ENCODE measurements around the gene COG7. TPM values are rescaled to one million over a fixed set of nuclear protein-coding genes. Genes with fewer than 3 reads are reported as not detected.
"Not testable (repeated sequence)": the region's sequence is repeated elsewhere in the genome, so short reads cannot be mapped to it uniquely, and the experiment has no call there.

Gene COG7
- total RNA-seq, 1 experiment from 2014 or later: 16.1 TPM

GRCh38 chr16:23416816-23417215, 36.2 kb downstream of the COG7 start:
- peaks cover 24% of the 10 kb centered on the region for H3K4me1 ChIP-seq (replicated peaks)
- no peaks in the 10 kb centered on the region for H3K9me3 ChIP-seq (replicated peaks)
- H3K4me3 ChIP-seq: no peak overlapping the region
- no peak for DNase-seq (ENCODE audit: low read depth in 1 of 2, low spot score in 2 of 2)
- peaks cover 33% of the 10 kb centered on the region for H3K36me3 ChIP-seq
- H3K27me3 ChIP-seq (replicated peaks): no peaks in the 10 kb centered on the region
- no peak overlapping the region for H3K27ac ChIP-seq

- no peaks in the 10 kb centered on the region for H3K27me3 ChIP-seq (replicated peaks)
- DNase-seq (ENCODE audit: low read depth in 1 of 2, low spot score in 2 of 2): no peak
- H3K4me1 ChIP-seq (replicated peaks): peaks cover 21% of the 10 kb centered on the region
- peaks cover 42% of the 10 kb centered on the region for H3K36me3 ChIP-seq
- no peak overlapping the region for H3K27ac ChIP-seq
- H3K9me3 ChIP-seq (replicated peaks): no peaks in the 10 kb centered on the region
- no peak overlapping the region for H3K4me3 ChIP-seq
These were observed 38.3 kb downstream of the COG7 start for GRCh38 chr16:23414731-23415130.

GRCh38 chr16:23410176-23410575, 42.8 kb downstream of the COG7 start:
- Histone ChIP-seq H3K36me3 (peaks cover 48% of the 10 kb centered on the region), H3K4me1 (replicated peaks) (peaks cover 17% of the 10 kb centered on the region), H3K4me3 (no peak overlapping the region), H3K27ac (no peak overlapping the region; the same call in 1 of the 2 replicates), H3K27me3 (replicated peaks) (no peaks in the 10 kb centered on the region), H3K9me3 (replicated peaks) (no peaks in the 10 kb centered on the region)
- DNase-seq (ENCODE audit: low read depth in 1 of 2, low spot score in 2 of 2): peak in 1 of 2 experiments; percentile 69

GRCh38 chr16:23409522-23409921, 43.5 kb downstream of the COG7 start:
- Histone ChIP-seq H3K4me3 (no peak overlapping the region), H3K27me3 (replicated peaks) (no peaks in the 10 kb centered on the region), H3K9me3 (replicated peaks) (no peaks in the 10 kb centered on the region), H3K36me3 (peaks cover 49% of the 10 kb centered on the region), H3K4me1 (replicated peaks) (peaks cover 17% of the 10 kb centered on the region), H3K27ac (no peak overlapping the region)
- no peak for DNase-seq (ENCODE audit: low read depth in 1 of 2, low spot score in 2 of 2)

GRCh38 chr16:23408823-23409298, 44.1 kb downstream of the COG7 start:
- no peak for DNase-seq (ENCODE audit: low read depth in 1 of 2, low spot score in 2 of 2)
- no peak overlapping the region for H3K27ac ChIP-seq
- peaks cover 17% of the 10 kb centered on the region for H3K4me1 ChIP-seq (replicated peaks)
- peaks cover 54% of the 10 kb centered on the region for H3K36me3 ChIP-seq
- no peak overlapping the region for H3K4me3 ChIP-seq
- no peaks in the 10 kb centered on the region for H3K9me3 ChIP-seq (replicated peaks)
- H3K27me3 ChIP-seq (replicated peaks): no peaks in the 10 kb centered on the region

GRCh38 chr16:23408242-23408822, 44.7 kb downstream of the COG7 start:
- Histone ChIP-seq H3K27ac (no peak overlapping the region), H3K4me3 (no peak overlapping the region), H3K4me1 (replicated peaks) (peaks cover 17% of the 10 kb centered on the region), H3K9me3 (replicated peaks) (no peaks in the 10 kb centered on the region), H3K36me3 (peaks cover 55% of the 10 kb centered on the region), H3K27me3 (replicated peaks) (no peaks in the 10 kb centered on the region)
- DNase-seq (ENCODE audit: low read depth in 1 of 2, low spot score in 2 of 2): no peak

- DNase-seq (ENCODE audit: low read depth in 1 of 2, low spot score in 2 of 2): no peak
- peaks cover 17% of the 10 kb centered on the region for H3K4me1 ChIP-seq (replicated peaks)
- no peaks in the 10 kb centered on the region for H3K9me3 ChIP-seq (replicated peaks)
- H3K4me3 ChIP-seq: no peak overlapping the region
- H3K27me3 ChIP-seq (replicated peaks): no peaks in the 10 kb centered on the region
- H3K36me3 ChIP-seq: peaks cover 61% of the 10 kb centered on the region
- H3K27ac ChIP-seq: no peak overlapping the region
These were observed 45.4 kb downstream of the COG7 start for GRCh38 chr16:23407436-23408127.

- H3K4me1 ChIP-seq (replicated peaks): peaks cover 17% of the 10 kb centered on the region
- H3K4me3 ChIP-seq: no peak overlapping the region
- no peak overlapping the region for H3K27ac ChIP-seq
- H3K9me3 ChIP-seq (replicated peaks): no peaks in the 10 kb centered on the region
- peaks cover 54% of the 10 kb centered on the region for H3K36me3 ChIP-seq
- DNase-seq (ENCODE audit: low read depth in 1 of 2, low spot score in 2 of 2): no peak
- H3K27me3 ChIP-seq (replicated peaks): no peaks in the 10 kb centered on the region
These were observed 46.3 kb downstream of the COG7 start for GRCh38 chr16:23406546-23407240.

GRCh38 chr16:23406024-23406423, 47.0 kb downstream of the COG7 start:
- Histone ChIP-seq H3K36me3 (peaks cover 51% of the 10 kb centered on the region), H3K27ac (no peak overlapping the region), H3K9me3 (replicated peaks) (no peaks in the 10 kb centered on the region), H3K27me3 (replicated peaks) (no peaks in the 10 kb centered on the region), H3K4me3 (no peak overlapping the region), H3K4me1 (replicated peaks) (peaks cover 17% of the 10 kb centered on the region)
- DNase-seq (ENCODE audit: low read depth in 1 of 2, low spot score in 2 of 2): no peak

GRCh38 chr16:23403547-23403946, 49.4 kb downstream of the COG7 start:
- no peak overlapping the region for H3K4me3 ChIP-seq
- no peaks in the 10 kb centered on the region for H3K27me3 ChIP-seq (replicated peaks)
- no peak for DNase-seq (ENCODE audit: low read depth in 1 of 2, low spot score in 2 of 2)
- no peaks in the 10 kb centered on the region for H3K9me3 ChIP-seq (replicated peaks)
- no peaks in the 10 kb centered on the region; the same call in 1 of the 2 replicates for H3K4me1 ChIP-seq (replicated peaks)
- no peak overlapping the region for H3K27ac ChIP-seq
- H3K36me3 ChIP-seq: peaks cover 55% of the 10 kb centered on the region

GRCh38 chr16:23402100-23402499, 50.9 kb downstream of the COG7 start:
- Histone ChIP-seq H3K4me1 (replicated peaks) (no peaks in the 10 kb centered on the region), H3K36me3 (peaks cover 57% of the 10 kb centered on the region), H3K4me3 (no peak overlapping the region), H3K27ac (no peak overlapping the region), H3K9me3 (replicated peaks) (no peaks in the 10 kb centered on the region), H3K27me3 (replicated peaks) (no peaks in the 10 kb centered on the region)
- no peak for DNase-seq (ENCODE audit: low read depth in 1 of 2, low spot score in 2 of 2)

GRCh38 chr16:23401139-23401538, 51.9 kb downstream of the COG7 start:
- H3K36me3 ChIP-seq: peaks cover 50% of the 10 kb centered on the region
- no peaks in the 10 kb centered on the region for H3K4me1 ChIP-seq (replicated peaks)
- H3K4me3 ChIP-seq: no peak overlapping the region
- no peaks in the 10 kb centered on the region for H3K27me3 ChIP-seq (replicated peaks)
- no peak overlapping the region for H3K27ac ChIP-seq
- DNase-seq (ENCODE audit: low read depth in 1 of 2, low spot score in 2 of 2): no peak
- H3K9me3 ChIP-seq (replicated peaks): no peaks in the 10 kb centered on the region

GRCh38 chr16:23400447-23400846, 52.5 kb downstream of the COG7 start:
- not testable (repeated sequence) for H3K4me3 ChIP-seq; H3K9me3 ChIP-seq (replicated peaks); DNase-seq (ENCODE audit: low read depth in 1 of 2, low spot score in 2 of 2); H3K4me1 ChIP-seq (replicated peaks); H3K27me3 ChIP-seq (replicated peaks); H3K27ac ChIP-seq
- H3K36me3 ChIP-seq: peaks cover 44% of the 10 kb centered on the region
